Measurements from ENCODE around the gene LRIG1. TPM values are rescaled to one million over a fixed set of nuclear protein-coding genes. Genes with fewer than 3 reads are reported as not detected.
A peak's percentile ranks its signal among the peaks of the same experiment; 100 is the strongest.

The LRIG1 gene
- total RNA-seq, 2 experiments from 2014 or later = 19.1 to 22.7 TPM

DNA sequence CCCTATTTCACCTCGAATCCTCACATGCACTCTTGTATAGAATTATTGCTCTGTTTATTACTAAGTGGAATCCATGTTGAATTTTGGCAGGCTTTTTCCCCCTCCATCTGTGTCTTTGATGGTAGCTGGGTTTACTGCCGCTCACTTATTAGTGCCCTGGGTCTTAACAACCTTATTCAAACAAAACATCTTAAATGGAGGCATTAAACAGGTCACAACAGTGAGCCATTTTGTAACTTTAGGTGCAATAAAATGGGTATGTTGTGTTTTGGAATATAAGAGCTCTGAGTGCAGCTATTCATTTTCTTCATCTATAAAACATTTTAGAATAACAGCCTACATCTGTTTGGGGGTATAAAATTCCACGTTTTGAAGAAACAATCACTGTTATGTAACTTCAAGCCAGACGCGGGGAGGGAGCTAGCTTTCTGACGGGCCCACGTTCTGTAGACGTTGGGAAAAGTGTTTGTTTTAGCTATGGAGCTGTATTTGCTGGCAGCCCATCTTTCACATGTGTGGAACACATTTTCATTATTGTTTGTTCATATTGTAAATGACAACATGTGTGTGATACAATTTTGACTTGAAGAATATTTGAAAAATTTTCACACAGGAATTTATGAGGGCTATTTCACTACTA lies 158.0 kb downstream of the LRIG1 start:
- H3K9me3 Mint-ChIP-seq (ENCODE audit: low read depth) = peaks cover 2% of the 10 kb centered on the region
- CTCF ChIA-PET = interaction anchor here (0.8 to 1.5 kb wide), 2 partner anchors 35 to 91 kb away, joined by 3 to 8 read pairs; no protein-coding TSS in a partner anchor
- no peak for ATAC-seq
- peaks cover 5% of the 10 kb centered on the region for H3K4me1 Mint-ChIP-seq
- no peaks in the 10 kb centered on the region for H3K27me3 Mint-ChIP-seq
- POLR2A ChIA-PET = no interaction called here
- H3K27ac Mint-ChIP-seq = no peak overlapping the region
- no peak for DNase-seq
- intact Hi-C loops (cut with DNase I, micrococcal nuclease) = no loop called here
- H3K36me3 Mint-ChIP-seq (ENCODE audit: low read depth) = peaks cover 18% of the 10 kb centered on the region
- no peak overlapping the region for H3K4me3 Mint-ChIP-seq

DNA sequence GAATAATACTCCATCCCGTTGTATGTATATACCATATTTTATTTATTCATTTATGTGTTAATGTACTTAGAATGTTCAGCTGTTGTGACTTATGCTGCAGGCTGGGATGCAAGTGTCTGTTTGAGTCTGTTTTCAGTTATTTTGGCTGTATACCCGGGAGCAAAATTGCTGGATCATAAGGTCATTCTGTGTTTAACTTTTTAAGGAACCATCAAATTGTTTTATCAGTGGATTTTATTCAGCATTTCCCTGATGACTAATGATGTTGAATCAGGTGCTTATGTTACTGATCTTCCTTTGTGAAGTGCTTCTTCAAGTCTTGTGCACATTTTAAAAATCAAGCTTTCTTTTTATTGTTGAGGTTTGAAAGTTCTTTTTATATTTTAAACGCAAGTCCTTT lies 161.9 kb downstream of the LRIG1 start:
- peaks cover 2% of the 10 kb centered on the region for H3K36me3 Mint-ChIP-seq (ENCODE audit: low read depth)
- peaks cover 16% of the 10 kb centered on the region for H3K4me1 Mint-ChIP-seq
- no peak overlapping the region for H3K4me3 Mint-ChIP-seq
- H3K9me3 Mint-ChIP-seq (ENCODE audit: low read depth) = no peaks in the 10 kb centered on the region
- ChIA-PET POLR2A (no interaction called here), CTCF (no interaction called here)
- ATAC-seq (no peak), DNase-seq (no peak)
- intact Hi-C loops (cut with DNase I, micrococcal nuclease) = no loop called here
- no peaks in the 10 kb centered on the region for H3K27me3 Mint-ChIP-seq
- H3K27ac Mint-ChIP-seq = no peak overlapping the region

DNA sequence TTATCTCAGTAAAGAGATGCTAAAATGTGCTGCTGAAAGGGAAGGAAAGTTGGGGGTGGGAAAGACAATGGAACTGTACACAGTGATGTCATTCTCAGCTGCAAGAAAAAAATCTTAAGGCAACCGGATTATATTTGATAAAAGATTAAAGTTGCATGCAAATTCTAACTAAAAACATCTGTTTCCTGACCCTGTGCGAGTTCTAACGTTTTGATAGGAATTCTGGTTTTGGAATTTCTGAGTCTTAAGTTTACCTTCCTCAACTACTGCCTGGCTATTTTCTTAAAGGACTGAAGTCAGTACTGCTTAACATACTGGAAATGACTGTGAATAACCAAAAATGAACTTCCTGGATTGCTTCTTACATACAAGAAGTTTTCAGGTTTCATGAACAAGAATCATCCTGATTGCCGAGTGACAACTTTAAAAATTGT lies 164.5 kb downstream of the LRIG1 start:
- Mint-ChIP-seq H3K27ac (no peak overlapping the region), H3K4me1 (peaks cover 23% of the 10 kb centered on the region), H3K27me3 (no peaks in the 10 kb centered on the region), H3K36me3 (ENCODE audit: low read depth) (no peaks in the 10 kb centered on the region), H3K4me3 (no peak overlapping the region), H3K9me3 (ENCODE audit: low read depth) (no peaks in the 10 kb centered on the region)
- ATAC-seq (peak; percentile 44), DNase-seq (no peak)
- intact Hi-C loops (cut with DNase I, micrococcal nuclease) = no loop called here
- ChIA-PET POLR2A (no interaction called here), CTCF (interaction anchor here (0.6 kb wide), 2 partner anchors 35 to 645 kb away, joined by 3 read pairs; no protein-coding TSS in a partner anchor)

DNA sequence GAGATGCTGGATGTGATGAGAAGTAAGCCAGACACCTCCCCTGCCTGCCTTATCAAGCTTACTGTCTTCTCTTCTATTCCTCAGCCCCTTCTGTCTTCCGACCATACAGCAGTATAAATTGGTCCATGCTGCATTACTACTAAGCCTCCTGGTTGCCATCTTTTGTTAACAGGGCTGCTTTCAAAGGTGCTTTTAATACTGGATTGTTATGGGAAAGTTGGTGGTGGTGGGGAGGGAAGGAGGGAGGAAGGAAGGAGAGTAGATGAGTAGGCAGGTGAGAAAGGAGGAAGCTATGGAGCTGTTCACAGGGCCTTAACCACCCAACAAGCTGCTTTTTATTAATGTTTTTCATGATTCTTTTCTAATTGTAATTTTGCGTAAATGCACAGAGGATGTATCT lies 165.2 kb downstream of the LRIG1 start:
- CTCF ChIA-PET = no interaction called here
- Mint-ChIP-seq H3K27me3 (no peaks in the 10 kb centered on the region), H3K36me3 (ENCODE audit: low read depth) (no peaks in the 10 kb centered on the region), H3K27ac (no peak overlapping the region), H3K4me3 (no peak overlapping the region), H3K4me1 (peaks cover 23% of the 10 kb centered on the region), H3K9me3 (ENCODE audit: low read depth) (no peaks in the 10 kb centered on the region)
- intact Hi-C loops (cut with DNase I, micrococcal nuclease) = no loop called here
- ATAC-seq = no peak
- POLR2A ChIA-PET = no interaction called here
- no peak for DNase-seq

Data from activated CD4-positive, alpha-beta T cell treated with anti-CD3 and anti-CD28 coated beads for 36 hours (primary cell).